ACC112 (cell line): ENCODE results near the gene NRAS.
A peak's percentile ranks its signal among the peaks of the same experiment; 100 is the strongest.

ENCODE experiments used
- H2AFZ ChIP-seq: fragments of 200-600 bp; sonication (generic); one replicate; pipeline ENCODE4 v1.6.0; 2017; ENCODE audit warnings: antibody characterized with exemption, low read length; ENCODE audit not compliant: unreplicated experiment
- H3K27ac ChIP-seq: fragments of 200-600 bp; sonication (generic); 2 replicates; pipeline ENCODE4 v1.5.1; 2014; ENCODE audit warnings: low read depth, mild to moderate bottlenecking, antibody characterized with exemption, low read length, moderate library complexity
- H3K27me3 ChIP-seq: fragments of 200-600 bp; sonication (generic); 2 replicates; pipeline ENCODE4 v1.6.1; 2014; ENCODE audit warnings: mild to moderate bottlenecking, antibody characterized with exemption, low read length, moderate library complexity, mixed read lengths; ENCODE audit not compliant: insufficient read depth
- H3K36me3 ChIP-seq: fragments of 200-600 bp; sonication (generic); 2 replicates; pipeline ENCODE4 v1.6.1; 2016; ENCODE audit warnings: mild to moderate bottlenecking, antibody characterized with exemption, low read length, moderate library complexity, mixed read lengths; ENCODE audit not compliant: insufficient read depth
- H3K4me1 ChIP-seq: fragments of 200-600 bp; sonication (generic); one replicate; pipeline ENCODE4 v1.6.1; 2016; ENCODE audit warnings: low read length, mixed read lengths; ENCODE audit not compliant: insufficient read depth, unreplicated experiment, control insufficient read depth
- H3K4me3 ChIP-seq: fragments of 200-600 bp; sonication (generic); 2 replicates; pipeline ENCODE4 v1.5.1; 2014; ENCODE audit warnings: mild to moderate bottlenecking, low read depth, low read length
- H3K79me2 ChIP-seq: fragments of 200-600 bp; sonication (generic); one replicate; pipeline ENCODE4 v1.6.0; 2016; ENCODE audit warnings: low read length; ENCODE audit not compliant: control insufficient read depth, unreplicated experiment, insufficient read depth

Gene NRAS

GRCh38 chr1:114725230-114725629, 8.7 kb upstream of the NRAS start:
- Histone ChIP-seq H3K36me3 (peaks cover 61% of the 10 kb centered on the region), H3K27ac (no peak overlapping the region), H3K4me3 (no peak overlapping the region), H3K4me1 (peaks cover under 1% of the 10 kb centered on the region), H3K27me3 (no peaks in the 10 kb centered on the region), H3K79me2 (peaks cover 6% of the 10 kb centered on the region), H2AFZ (no peak overlapping the region)

GRCh38 chr1:114723915-114724314, 7.3 kb upstream of the NRAS start:
- H3K27me3 ChIP-seq: no peaks in the 10 kb centered on the region
- peaks cover 11% of the 10 kb centered on the region for H3K4me1 ChIP-seq
- H3K4me3 ChIP-seq: no peak overlapping the region
- peaks cover 63% of the 10 kb centered on the region for H3K36me3 ChIP-seq
- H3K27ac ChIP-seq: no peak overlapping the region
- H3K79me2 ChIP-seq: no peaks in the 10 kb centered on the region
- H2AFZ ChIP-seq: no peak overlapping the region

DNA sequence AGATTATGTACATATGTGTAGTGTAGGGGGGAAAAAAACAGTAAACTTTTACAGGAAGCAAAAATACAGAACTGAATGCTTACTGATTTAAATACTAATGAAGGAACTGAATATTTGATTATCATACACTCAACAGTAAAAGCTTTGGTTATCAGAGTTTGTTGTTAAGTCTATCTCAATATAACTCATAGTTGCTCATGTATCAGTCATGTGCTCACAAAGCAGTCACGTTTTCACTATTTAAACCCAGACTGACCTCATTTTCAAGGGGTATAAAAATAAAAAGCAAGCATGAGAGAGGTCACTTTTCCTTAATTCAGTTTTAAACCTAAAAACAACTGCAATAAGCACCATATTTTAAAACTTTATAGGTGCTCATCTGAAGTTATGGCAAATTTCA, 6.9 kb upstream of the NRAS start:
- H2AFZ ChIP-seq: no peak overlapping the region
- H3K4me1 ChIP-seq: peaks cover 14% of the 10 kb centered on the region
- no peaks in the 10 kb centered on the region for H3K79me2 ChIP-seq
- H3K27me3 ChIP-seq: no peaks in the 10 kb centered on the region
- H3K4me3 ChIP-seq: no peak overlapping the region
- H3K27ac ChIP-seq: no peak overlapping the region
- peaks cover 68% of the 10 kb centered on the region for H3K36me3 ChIP-seq

GRCh38 chr1:114720492-114720891, 3.9 kb upstream of the NRAS start:
- H3K27ac ChIP-seq: no peak overlapping the region
- H3K4me3 ChIP-seq: no peak overlapping the region
- H3K4me1 ChIP-seq: peaks cover 16% of the 10 kb centered on the region
- H2AFZ ChIP-seq: no peak overlapping the region
- H3K27me3 ChIP-seq: no peaks in the 10 kb centered on the region
- peaks cover 62% of the 10 kb centered on the region for H3K36me3 ChIP-seq
- peaks cover 11% of the 10 kb centered on the region for H3K79me2 ChIP-seq

DNA sequence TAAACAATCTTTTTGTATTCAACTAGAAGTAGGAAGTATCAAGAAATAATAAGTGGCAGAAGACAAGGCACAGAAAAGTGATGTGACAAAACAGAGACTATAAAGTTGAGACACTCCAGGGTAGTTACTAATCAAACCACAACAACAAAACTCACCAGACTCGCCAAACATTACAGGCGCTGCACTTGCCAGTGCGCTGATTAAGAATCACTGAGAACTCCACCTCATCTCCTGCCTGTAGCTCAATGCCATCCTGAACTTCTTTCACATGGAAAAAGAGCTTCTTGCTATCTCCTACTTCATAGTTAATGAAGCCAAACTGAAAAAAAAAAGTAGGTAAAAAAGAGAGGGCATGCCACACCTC, 2.8 kb upstream of the NRAS start:
- no peaks in the 10 kb centered on the region for H3K27me3 ChIP-seq
- peak overlapping the region; percentile 67 for H3K27ac ChIP-seq
- H3K79me2 ChIP-seq: peaks cover 18% of the 10 kb centered on the region
- H3K36me3 ChIP-seq: peaks cover 51% of the 10 kb centered on the region
- H3K4me3 ChIP-seq: no peak overlapping the region
- peaks cover 20% of the 10 kb centered on the region for H3K4me1 ChIP-seq
- H2AFZ ChIP-seq: no peak overlapping the region

DNA sequence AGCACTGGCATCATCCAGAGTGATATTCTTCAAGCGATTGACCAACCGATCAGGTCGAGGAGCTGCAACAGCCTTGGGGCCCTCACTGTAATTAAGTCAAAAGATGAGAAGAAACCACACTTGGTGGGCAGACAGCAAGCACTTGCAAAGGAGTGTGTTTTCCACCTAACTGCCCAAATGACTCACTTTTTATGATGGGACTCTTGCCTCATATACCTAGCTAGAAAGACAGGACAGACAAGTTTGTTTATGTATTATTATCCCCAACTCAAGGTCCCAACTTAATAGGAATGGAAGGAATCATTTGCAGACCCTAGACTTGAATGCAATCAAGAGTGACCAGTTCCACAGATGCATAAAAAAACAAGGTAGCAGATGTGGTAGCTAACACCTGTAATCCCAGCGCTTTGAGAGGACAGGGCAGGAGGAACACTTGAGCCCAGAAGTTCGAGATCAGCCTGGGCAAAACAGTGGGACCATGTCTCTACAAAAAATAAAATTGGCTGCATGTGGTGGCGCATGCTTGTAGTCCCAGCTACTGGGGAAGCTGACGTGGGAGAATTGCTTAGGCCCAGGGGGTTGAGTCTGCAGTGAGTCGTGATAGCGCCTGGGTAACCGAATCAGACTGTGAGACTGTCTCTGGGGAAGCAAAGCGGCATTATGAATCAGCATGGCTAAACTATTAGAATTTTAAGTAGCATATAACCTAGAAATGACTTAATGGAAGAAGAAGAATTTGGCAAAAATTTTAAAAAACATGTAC, 2.3 kb upstream of the NRAS start:
- Histone ChIP-seq H3K36me3 (peaks cover 52% of the 10 kb centered on the region), H3K27me3 (no peaks in the 10 kb centered on the region), H3K27ac (peak overlapping the region; percentile 67), H2AFZ (no peak overlapping the region), H3K4me3 (no peak overlapping the region), H3K4me1 (peaks cover 20% of the 10 kb centered on the region), H3K79me2 (peaks cover 23% of the 10 kb centered on the region)

- peaks cover 20% of the 10 kb centered on the region for H3K4me1 ChIP-seq
- peak overlapping the region; percentile 97 for H3K27ac ChIP-seq
- peaks cover 38% of the 10 kb centered on the region for H3K79me2 ChIP-seq
- H3K36me3 ChIP-seq: peaks cover 51% of the 10 kb centered on the region
- no peaks in the 10 kb centered on the region for H3K27me3 ChIP-seq
- peak overlapping the region; percentile 90 for H2AFZ ChIP-seq
- peak overlapping the region; percentile 98 for H3K4me3 ChIP-seq
These were observed 643 bp downstream of the NRAS start for GRCh38 chr1:114715952-114716303.

- H3K36me3 ChIP-seq: peaks cover 36% of the 10 kb centered on the region
- H3K27me3 ChIP-seq: no peaks in the 10 kb centered on the region
- peaks cover 38% of the 10 kb centered on the region for H3K79me2 ChIP-seq
- H3K4me1 ChIP-seq: peaks cover 6% of the 10 kb centered on the region
- no peak overlapping the region for H3K27ac ChIP-seq
- H2AFZ ChIP-seq: no peak overlapping the region
- H3K4me3 ChIP-seq: no peak overlapping the region
These were observed 3.6 kb downstream of the NRAS start for GRCh38 chr1:114712977-114713376.

GRCh38 chr1:114710360-114710759, 6.2 kb downstream of the NRAS start:
- peaks cover 3% of the 10 kb centered on the region for H3K4me1 ChIP-seq
- H3K27ac ChIP-seq: no peak overlapping the region
- peaks cover 26% of the 10 kb centered on the region for H3K79me2 ChIP-seq
- H3K36me3 ChIP-seq: peaks cover 51% of the 10 kb centered on the region
- no peak overlapping the region for H3K4me3 ChIP-seq
- H2AFZ ChIP-seq: no peak overlapping the region
- no peaks in the 10 kb centered on the region for H3K27me3 ChIP-seq

DNA sequence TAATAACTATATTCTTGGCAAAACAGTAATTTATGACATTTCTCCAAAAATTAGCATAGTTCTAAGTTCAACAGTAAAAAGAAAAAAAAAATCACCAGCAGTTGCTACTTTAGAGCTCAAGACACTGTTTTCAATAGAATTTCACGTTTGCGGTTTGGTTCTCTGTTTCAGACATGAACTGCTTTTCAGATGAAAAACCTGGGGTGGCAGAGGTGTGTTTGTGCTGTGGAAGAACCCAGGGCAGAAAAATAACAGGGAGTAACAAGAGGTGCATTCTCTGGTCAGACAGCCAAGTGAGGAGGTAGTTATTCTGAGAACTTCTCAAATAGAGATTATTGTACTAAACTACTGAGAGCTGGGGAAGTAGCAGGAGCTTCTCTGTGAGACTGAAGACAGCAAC, 9.0 kb downstream of the NRAS start:
- no peak overlapping the region for H2AFZ ChIP-seq
- peaks cover 34% of the 10 kb centered on the region for H3K36me3 ChIP-seq
- no peaks in the 10 kb centered on the region for H3K4me1 ChIP-seq

GRCh38 chr1:114703242-114703641, 13.3 kb downstream of the NRAS start:
- Histone ChIP-seq H3K36me3 (peaks cover 19% of the 10 kb centered on the region), H3K4me1 (no peaks in the 10 kb centered on the region), H3K27me3 (peaks cover 4% of the 10 kb centered on the region; the same call in 1 of the 2 replicates), H2AFZ (no peak overlapping the region), H3K27ac (no peak overlapping the region), H3K79me2 (no peaks in the 10 kb centered on the region), H3K4me3 (no peak overlapping the region)

More for the DNA sequence above, 9.0 kb downstream of the NRAS start:
- H3K79me2 ChIP-seq: peaks cover 8% of the 10 kb centered on the region
- H3K27ac ChIP-seq: no peak overlapping the region
- no peaks in the 10 kb centered on the region for H3K27me3 ChIP-seq
- H3K4me3 ChIP-seq: no peak overlapping the region
